IMR-90 (cell line): Measurements from ENCODE around the gene RNF217. TPM values are rescaled to one million over a fixed set of nuclear protein-coding genes. Genes with fewer than 3 reads are reported as not detected.

Experiments
- ATAC-seq: fragments of 200-7000 bp; cut with Tn5 transposase; 2 replicates; pipeline ENCODE4 v1.9.1; 2020; ENCODE audit warnings: low read depth, mild to moderate bottlenecking, moderate library complexity
- BruUV-seq: library from RNA; stranded (reverse); fragments of 400-500 nt; replicated peaks from 2 replicates; lab custom pipeline; 2021; lab: Mats Ljungman, UMichigan
- CTCF ChIA-PET: fragments of 300-600 bp; formaldehyde crosslinking; extraction: SDS; loops from one replicate; lab custom pipeline; 2021; ENCODE audit warnings: antibody characterized with exemption; lab: Yijun Ruan, JAX
- POLR2A ChIA-PET: fragments of 300-600 bp; sonication (Branson Sonifier 250); formaldehyde crosslinking; loops from one replicate; lab custom pipeline; 2022; ENCODE audit warnings: antibody characterized with exemption; ENCODE audit not compliant: unreplicated experiment; lab: Charles Lee
- DNase-seq: peaks from one replicate; pipeline ENCODE4 v3.0.0; 2013
- H2AFZ ChIP-seq: replicated peaks from 2 replicates; pipeline ENCODE3; 2013; ENCODE audit warnings: low read length, mild to moderate bottlenecking; ENCODE audit not compliant: poor library complexity
- H2AK5ac ChIP-seq: 2 replicates; pipeline ENCODE4 v1.6.1; 2013; ENCODE audit warnings: low read depth, low read length, inconsistent platforms
- H2AK9ac ChIP-seq: replicated peaks from 2 replicates; pipeline ENCODE3; 2013; ENCODE audit warnings: mild to moderate bottlenecking, low read depth, low read length, moderate library complexity; ENCODE audit not compliant: poor library complexity
- H2BK120ac ChIP-seq: 2 replicates; pipeline ENCODE4 v1.6.1; 2013; ENCODE audit warnings: low read depth, low read length, inconsistent platforms
- H2BK15ac ChIP-seq: 3 replicates; pipeline ENCODE4 v1.6.1; 2013; ENCODE audit warnings: low read depth, low read length, inconsistent platforms
- H2BK20ac ChIP-seq: 2 replicates; pipeline ENCODE4 v1.6.1; 2013; ENCODE audit warnings: low read depth, mild to moderate bottlenecking, inconsistent platforms, low read length, moderate library complexity
- H2BK5ac ChIP-seq: 2 replicates; pipeline ENCODE4 v1.6.1; 2013; ENCODE audit warnings: mild to moderate bottlenecking, low read depth, low read length, inconsistent platforms; ENCODE audit not compliant: poor library complexity, severe bottlenecking
- H3K14ac ChIP-seq: replicated peaks from 2 replicates; pipeline ENCODE4 v1.6.1; 2013; ENCODE audit warnings: low read depth, low read length, inconsistent platforms
- H3K18ac ChIP-seq: 2 replicates; pipeline ENCODE4 v1.6.1; 2013; ENCODE audit warnings: low read depth, low read length, control low read depth
- H3K23ac ChIP-seq: 2 replicates; pipeline ENCODE4 v1.6.1; 2013; ENCODE audit warnings: low read depth, low read length, inconsistent platforms
- H3K27ac ChIP-seq: 2 replicates; pipeline ENCODE4 v1.5.1; 2013; ENCODE audit warnings: mild to moderate bottlenecking, control low read depth, low read length; ENCODE audit not compliant: insufficient read depth
- H3K27me3 ChIP-seq: 2 replicates; pipeline ENCODE4 v1.6.1; 2013; ENCODE audit warnings: low read length; ENCODE audit not compliant: control insufficient read depth, insufficient read depth
- H3K36me3 ChIP-seq: 2 replicates; pipeline ENCODE4 v1.6.1; 2013; ENCODE audit warnings: low read length, mixed read lengths; ENCODE audit not compliant: control insufficient read depth, insufficient read depth
- H3K4ac ChIP-seq: 2 replicates; pipeline ENCODE4 v1.6.1; 2013; ENCODE audit warnings: low read depth, low read length, inconsistent platforms
- H3K4me1 ChIP-seq: 2 replicates; pipeline ENCODE4 v1.6.1; 2013; ENCODE audit warnings: low read length, mixed read lengths; ENCODE audit not compliant: control insufficient read depth, insufficient read depth
- H3K4me2 ChIP-seq: 2 replicates; pipeline ENCODE4 v1.6.1; 2013; ENCODE audit warnings: low read depth, mild to moderate bottlenecking, control low read depth, low read length, moderate library complexity
- H3K4me3 ChIP-seq: 2 replicates; pipeline ENCODE4 v1.5.1; 2013; ENCODE audit warnings: low read depth, mild to moderate bottlenecking, control low read depth, low read length, moderate library complexity; ENCODE audit not compliant: insufficient read depth
- H3K56ac ChIP-seq: 2 replicates; pipeline ENCODE4 v1.6.1; 2013; ENCODE audit warnings: low read length, inconsistent platforms; ENCODE audit not compliant: insufficient read depth; ENCODE audit errors: extremely low read depth
- H3K79me1 ChIP-seq, 2 experiments: 2 replicates each; pipeline ENCODE4 v1.6.1; 2013; ENCODE audit warnings: low read length in 2 of 2, inconsistent platforms in 1 of 2, low read depth in 1 of 2
- H3K9ac ChIP-seq: 2 replicates; pipeline ENCODE4 v1.6.1; 2013; ENCODE audit warnings: low read depth, low read length, control low read depth
- H3K9me1 ChIP-seq: 2 replicates; pipeline ENCODE4 v1.6.1; 2013; ENCODE audit warnings: low read length, inconsistent platforms; ENCODE audit not compliant: insufficient read depth
- H3K9me3 ChIP-seq: 2 replicates; pipeline ENCODE4 v1.6.1; 2013; ENCODE audit warnings: low read length; ENCODE audit not compliant: control insufficient read depth, insufficient read depth
- H4K20me1 ChIP-seq: 2 replicates; pipeline ENCODE4 v1.6.1; 2013; ENCODE audit warnings: low read length, inconsistent platforms; ENCODE audit not compliant: insufficient read depth
- H4K5ac ChIP-seq: 2 replicates; pipeline ENCODE4 v1.6.1; 2013; ENCODE audit warnings: mild to moderate bottlenecking, low read depth, low read length, control low read depth
- H4K8ac ChIP-seq, 2 experiments: 2 replicates each; pipeline ENCODE4 v1.6.1; 2013; ENCODE audit warnings: low read depth in 2 of 2, low read length in 2 of 2, control low read depth in 1 of 2, inconsistent platforms in 1 of 2
- H4K91ac ChIP-seq: 2 replicates; pipeline ENCODE4 v1.6.1; 2013; ENCODE audit warnings: low read depth, low read length, inconsistent platforms; ENCODE audit not compliant: insufficient read depth
- BHLHE40 ChIP-seq: fragments of 150-350 bp; IDR thresholded peaks from 2 replicates; pipeline ENCODE4 v1.6.1; 2016; ENCODE audit warnings: mild to moderate bottlenecking, low read depth, low read length
- CEBPB ChIP-seq: IDR thresholded peaks from 2 replicates; pipeline ENCODE4 v1.6.1; 2012; ENCODE audit warnings: low read depth, low read length, improper control_type of control experiment
- CHD1 ChIP-seq: IDR thresholded peaks from 2 replicates; pipeline ENCODE4 v1.6.1; 2012; ENCODE audit warnings: low read depth, low read length, improper control_type of control experiment
- CTCF ChIP-seq: conservative IDR thresholded peaks from 2 replicates; pipeline ENCODE4 v1.5.1; 2012; ENCODE audit warnings: mild to moderate bottlenecking, low read depth, low read length, improper control_type of control experiment
- ELK1 ChIP-seq: fragments of 150-350 bp; IDR thresholded peaks from 2 replicates; pipeline ENCODE4 v1.6.1; 2016; ENCODE audit warnings: low read depth, mild to moderate bottlenecking, low read length, moderate library complexity, borderline replicate concordance
- FOS ChIP-seq: fragments of 150-350 bp; IDR thresholded peaks from 2 replicates; pipeline ENCODE4 v1.6.1; 2016; ENCODE audit warnings: low read depth, low read length
- MAFK ChIP-seq: IDR thresholded peaks from 2 replicates; pipeline ENCODE4 v1.6.1; 2012; ENCODE audit warnings: low read depth, low read length, improper control_type of control experiment
- MAZ ChIP-seq: IDR thresholded peaks from 2 replicates; pipeline ENCODE4 v1.6.1; 2012; ENCODE audit warnings: low read depth, mild to moderate bottlenecking, low read length, improper control_type of control experiment, moderate library complexity, borderline replicate concordance
- MXI1 ChIP-seq: IDR thresholded peaks from 2 replicates; pipeline ENCODE4 v1.6.1; 2012; ENCODE audit warnings: low read depth, mild to moderate bottlenecking, low read length, moderate library complexity, borderline replicate concordance
- NFE2L2 ChIP-seq: fragments of 150-350 bp; IDR thresholded peaks from 2 replicates; pipeline ENCODE4 v1.6.1; 2016; ENCODE audit warnings: low read depth, mild to moderate bottlenecking, low read length
- POLR2A ChIP-seq: IDR thresholded peaks from 2 replicates; pipeline ENCODE4 v1.6.1; 2012; ENCODE audit warnings: mild to moderate bottlenecking, low read depth, low read length
- RAD21 ChIP-seq: IDR thresholded peaks from 2 replicates; pipeline ENCODE4 v1.6.1; 2012; ENCODE audit warnings: low read length, improper control_type of control experiment
- RCOR1 ChIP-seq: IDR thresholded peaks from 2 replicates; pipeline ENCODE4 v1.6.1; 2012; ENCODE audit warnings: mild to moderate bottlenecking, low read length, improper control_type of control experiment; ENCODE audit not compliant: insufficient replicate concordance
- RFX5 ChIP-seq: IDR thresholded peaks from 2 replicates; pipeline ENCODE4 v1.8.0; 2012; ENCODE audit warnings: low read depth, mild to moderate bottlenecking, low read length, moderate library complexity
- SMC3 ChIP-seq: fragments of 150-350 bp; IDR thresholded peaks from 2 replicates; pipeline ENCODE4 v1.6.1; 2016; ENCODE audit warnings: low read depth, mild to moderate bottlenecking, antibody characterized with exemption, low read length, moderate library complexity
- USF2 ChIP-seq: fragments of 150-350 bp; IDR thresholded peaks from 2 replicates; pipeline ENCODE4 v1.6.1; 2017; ENCODE audit warnings: mild to moderate bottlenecking, antibody characterized with exemption, low read length, low read depth
- WGBS, 2 experiments: methylation state at CpG; one replicate each; pipeline versions ENCODE4 v1.1.5 to v1.1.7; 2013; ENCODE audit warnings: missing lambda C conversion rate in 2 of 2; ENCODE audit not compliant: insufficient read length in 1 of 2; ENCODE audit errors: extremely low coverage in 2 of 2; 5-methylcytosine and 5-hydroxymethylcytosine counted together
- dilution Hi-C: fragments of 300-500 bp; cut with HindIII; formaldehyde crosslinking; loops from one replicate; pipeline ENCODE4 v1.14.3; 2018; ENCODE audit warnings: low sequenced_read_pairs; ENCODE audit not compliant: unreplicated experiment
- in situ Hi-C: fragments of 300-500 bp; cut with MboI; formaldehyde crosslinking; loops from 3 replicates; pipeline ENCODE4 v1.14.3; 2019; ENCODE audit warnings: low sequenced_read_pairs, inconsistent platforms, mixed read lengths
- intact Hi-C: fragments of 100-400 bp; cut with micrococcal nuclease; formaldehyde crosslinking; loops from 2 replicates; pipeline ENCODE4 v1.10.0; 2022
- polyA plus RNA-seq, 3 experiments: library from polyadenylated mRNA; depleted of rRNA; stranded (reverse); fragments of >200 nt; gene quantifications; 2 replicates each; pipeline ENCODE4 v1.2.3, GENCODE V29; 2012; ENCODE audit warnings: low replicate concordance in 1 of 3
- total RNA-seq: library from RNA; depleted of rRNA; stranded (reverse); fragments of >200 nt; gene quantifications from 2 replicates; pipeline ENCODE4 v1.2.3, GENCODE V29; 2012

RNF217 gene
- total and polyA plus RNA-seq, 2 of the 4 experiments (the other 2 are of a cell fraction): 11.7 to 20.4 TPM

- Histone ChIP-seq H3K9me3 (no peaks in the 10 kb centered on the region), H4K8ac (no peak overlapping the region), H2BK15ac (no peak overlapping the region), H4K20me1 (no peaks in the 10 kb centered on the region), H3K36me3 (no peaks in the 10 kb centered on the region), H3K4ac (no peak overlapping the region), H2BK120ac (no peak overlapping the region), H3K14ac (no peak overlapping the region), H3K4me2 (no peak overlapping the region), H3K9me1 (no peaks in the 10 kb centered on the region; the same call in 1 of the 2 replicates), H2AK5ac (no peak overlapping the region), H3K27ac (no peak overlapping the region), H3K18ac (no peak overlapping the region), H3K27me3 (no peaks in the 10 kb centered on the region), H3K4me3 (no peak overlapping the region), H2AFZ (no peak overlapping the region), H2BK20ac (no peak overlapping the region), H3K9ac (no peak overlapping the region), H2AK9ac (no peak overlapping the region), H2BK5ac (no peak overlapping the region), H3K23ac (no peak overlapping the region), H4K5ac (no peak overlapping the region), H4K91ac (no peak overlapping the region), H3K4me1 (peaks cover 1% of the 10 kb centered on the region; the same call in 1 of the 2 replicates), H3K56ac (no peak overlapping the region), H3K79me1 (no peaks in the 10 kb centered on the region)
- WGBS, 2 experiments: no CpG with 5 or more reads among the region's 3 CpGs
- no TSS peak for BruUV-seq
- ChIA-PET CTCF (no interaction called here), POLR2A (interaction anchor here (0.6 kb wide), 1 partner anchor 41 kb away, joined by 5 read pairs; no protein-coding TSS in a partner anchor)
- DNase-seq (no peak), ATAC-seq (no peak)
- in situ Hi-C loops (loop anchor here (25.0 kb wide), 1 partner anchor 158 kb away; the partner anchor contains the start of gene RNF217), dilution Hi-C loops (no loop called here), intact Hi-C loops (no loop called here)
- TF ChIP-seq RAD21 (no peak), MAZ (no peak), CTCF (no peak), RFX5 (no peak), CHD1 (no peak), MAFK (no peak), FOS (no peak), NFE2L2 (no peak), BHLHE40 (no peak), MXI1 (no peak), CEBPB (no peak), USF2 (no peak), ELK1 (no peak), SMC3 (no peak), RCOR1 (no peak), POLR2A (no peak)
Measured at GRCh38 chr6:125120054-125120590, 157.9 kb downstream of the RNF217 start.
